Mesangial cell (primary cell): ENCODE data around the gene CES4A. TPM values are rescaled to one million over a fixed set of nuclear protein-coding genes. Genes with fewer than 3 reads are reported as not detected.

Experiments used
- total RNA-seq: library from RNA; depleted of rRNA; stranded (reverse); fragments of >200 nt; gene quantifications from 2 replicates; pipeline ENCODE4 v1.2.3, GENCODE V29; 2015

CES4A gene
- total RNA-seq, result 0.98 and 2.4 TPM in 2 replicates

GRCh38 chr16:66988197-66988788 is at the start of gene CES4A:
Gene CES4A (plus strand): TSS chr16:66988589. CDS start chr16:66988773, 184 bp downstream.

GRCh38 chr16:66961065-66961744 is 27.2 kb upstream of the CES4A start, which contains the start of gene CES3:
Gene CES3 (plus strand): TSS chr16:66961266. CDS start chr16:66961308, 42 bp downstream.

GRCh38 chr16:67028696-67029253 is 40.4 kb downstream of the CES4A start, which contains the start of gene CBFB:
Gene CBFB (plus strand): TSS chr16:67029149. CDS start chr16:67029408, 259 bp downstream.

Other genes with a start within 250 kb of the CES4A start
- gene DYNC1LI2, start 237.0 kb upstream of the CES4A start, total RNA-seq, result 53.8 and 54.1 TPM in 2 replicates
- not detected in 2 replicates for gene TERB1, start 187.0 kb upstream of the CES4A start, total RNA-seq
- gene NAE1, start 157.6 kb upstream of the CES4A start, total RNA-seq, result 20.4 and 58.3 TPM in 2 replicates
- gene CA7, start 144.2 kb upstream of the CES4A start, total RNA-seq, result not detected in 2 replicates
- gene PDP2, start 108.1 kb upstream of the CES4A start, total RNA-seq, result 10.9 and 16.3 TPM in 2 replicates
- 0.49 and 71.2 TPM in 2 replicates for gene CDH16, start 69.7 kb upstream of the CES4A start, total RNA-seq
- gene RRAD, start 63.1 kb upstream of the CES4A start, total RNA-seq, result 23.1 and 59.2 TPM in 2 replicates
- gene CIAO2B, start 54.2 kb upstream of the CES4A start, total RNA-seq, result 136 and 158 TPM in 2 replicates
- gene CES2, start 53.1 kb upstream of the CES4A start, total RNA-seq, result 17.1 and 54.3 TPM in 2 replicates
- gene CES3, start 27.3 kb upstream of the CES4A start, total RNA-seq, result under 0.01 and 0.38 TPM in 2 replicates
- gene CBFB, start 40.6 kb downstream of the CES4A start, total RNA-seq, result 27.5 and 70.4 TPM in 2 replicates
- 12.4 and 17.3 TPM in 2 replicates for gene PHAF1, start 121.4 kb downstream of the CES4A start, total RNA-seq
- gene B3GNT9, start 162.4 kb downstream of the CES4A start, total RNA-seq, result 5.7 and 13.3 TPM in 2 replicates
- gene TRADD, start 171.3 kb downstream of the CES4A start, total RNA-seq, result 14.7 and 21.8 TPM in 2 replicates
- gene FBXL8, start 171.4 kb downstream of the CES4A start, total RNA-seq, result 5.7 and 18.8 TPM in 2 replicates
- 0.65 and 10.3 TPM in 2 replicates for gene HSF4, start 176.2 kb downstream of the CES4A start, total RNA-seq
- 27.7 and 30.3 TPM in 2 replicates for gene NOL3, start 181.9 kb downstream of the CES4A start, total RNA-seq
- gene MATCAP1, start 195.4 kb downstream of the CES4A start, total RNA-seq, result 6.2 and 16.0 TPM in 2 replicates
- 0.13 TPM in 1 of 2 replicates, not detected in the other for gene EXOC3L1, start 201.5 kb downstream of the CES4A start, total RNA-seq
- 75.2 and 102 TPM in 2 replicates for gene E2F4, start 203.6 kb downstream of the CES4A start, total RNA-seq
- gene ELMO3, start 210.5 kb downstream of the CES4A start, total RNA-seq, result 0.49 and 2.3 TPM in 2 replicates
- 44.3 and 45.6 TPM in 2 replicates for gene TMEM208, start 238.5 kb downstream of the CES4A start, total RNA-seq